Mesenchymal stem cell (in vitro differentiated cells and primary cell): ENCODE results near the gene KLF5.

Experiments used
- DNase-seq: peaks from one replicate; pipeline ENCODE4 v3.0.0-alpha.2; 2013
- H2AFZ ChIP-seq: one replicate; pipeline ENCODE4 v1.6.1; 2013; ENCODE audit warnings: low read depth, mild to moderate bottlenecking, control low read depth, inconsistent platforms, low read length, moderate library complexity
- H2AK5ac ChIP-seq: 2 replicates; pipeline ENCODE4 v1.6.1; 2013; ENCODE audit warnings: low read length, moderate library complexity, mild to moderate bottlenecking, inconsistent platforms; ENCODE audit not compliant: severe bottlenecking
- H2BK120ac ChIP-seq: one replicate; pipeline ENCODE4 v1.6.1; 2013; ENCODE audit warnings: low read depth, mild to moderate bottlenecking, inconsistent platforms, low read length, moderate library complexity
- H2BK12ac ChIP-seq, 2 experiments: one replicate each; pipeline ENCODE4 v1.6.1; 2013; ENCODE audit warnings: inconsistent platforms in 2 of 2, low read length in 2 of 2, mild to moderate bottlenecking in 2 of 2, moderate library complexity in 2 of 2, control low read depth in 1 of 2
- H2BK15ac ChIP-seq: one replicate; pipeline ENCODE4 v1.6.1; 2013; ENCODE audit warnings: mild to moderate bottlenecking, low read depth, inconsistent platforms; ENCODE audit not compliant: poor library complexity, severe bottlenecking
- H2BK5ac ChIP-seq: 2 replicates; pipeline ENCODE4 v1.6.1; 2013; ENCODE audit warnings: low read depth, mild to moderate bottlenecking, low read length, control low read depth, inconsistent platforms; ENCODE audit not compliant: poor library complexity, severe bottlenecking
- H3K14ac ChIP-seq, 2 experiments: one replicate each; pipeline ENCODE4 v1.6.1; 2013; ENCODE audit warnings: inconsistent platforms in 2 of 2, low read length in 2 of 2, control low read depth in 1 of 2, mild to moderate bottlenecking in 1 of 2, moderate library complexity in 1 of 2
- H3K18ac ChIP-seq, 2 experiments: one replicate each; pipeline ENCODE4 v1.6.1; 2013; ENCODE audit warnings: inconsistent platforms in 2 of 2, low read length in 2 of 2, control low read depth in 1 of 2, low read depth in 1 of 2, mild to moderate bottlenecking in 1 of 2
- H3K23ac ChIP-seq, 2 experiments: one replicate each; pipeline ENCODE4 v1.6.1; 2013; ENCODE audit warnings: inconsistent platforms in 2 of 2, low read length in 2 of 2, mild to moderate bottlenecking in 2 of 2, moderate library complexity in 2 of 2, control low read depth in 1 of 2
- H3K27ac ChIP-seq: 2 replicates; pipeline ENCODE4 v1.5.1; 2013; ENCODE audit warnings: mild to moderate bottlenecking, moderate library complexity, low read length, control low read depth, inconsistent platforms; ENCODE audit not compliant: poor library complexity, severe bottlenecking
- H3K27me3 ChIP-seq, 2 experiments: 2 replicates each; pipeline versions ENCODE4 v1.6.1 to v1.7.0; 2013; ENCODE audit warnings: low read length in 2 of 2, mild to moderate bottlenecking in 2 of 2, moderate library complexity in 2 of 2, control low read depth in 1 of 2, inconsistent platforms in 1 of 2; ENCODE audit not compliant: control insufficient read depth in 1 of 2, insufficient read depth in 1 of 2
- H3K36me3 ChIP-seq, 2 experiments: 2 replicates each; pipeline versions ENCODE4 v1.6.1 to v1.7.0; 2013; ENCODE audit warnings: low read length in 2 of 2, control low read depth in 1 of 2, inconsistent platforms in 1 of 2, low read depth in 1 of 2, mild to moderate bottlenecking in 1 of 2; ENCODE audit not compliant: insufficient read depth in 2 of 2, control insufficient read depth in 1 of 2
- H3K4ac ChIP-seq, 2 experiments: one replicate each; pipeline ENCODE4 v1.6.1; 2013; ENCODE audit warnings: inconsistent platforms in 2 of 2, low read length in 2 of 2, mild to moderate bottlenecking in 2 of 2, moderate library complexity in 2 of 2, control low read depth in 1 of 2, low read depth in 1 of 2
- H3K4me1 ChIP-seq: 2 replicates; pipeline ENCODE4 v1.6.1; 2013; ENCODE audit warnings: low read depth, low read length, control low read depth; ENCODE audit not compliant: control insufficient read depth, insufficient read depth
- H3K4me2 ChIP-seq: 2 replicates; pipeline ENCODE4 v1.6.1; 2013; ENCODE audit warnings: low read length, mild to moderate bottlenecking, inconsistent platforms; ENCODE audit not compliant: poor library complexity, severe bottlenecking
- H3K4me3 ChIP-seq, 2 experiments: 2 replicates each; pipeline versions ENCODE4 v1.5.1 to v1.7.0; 2013; ENCODE audit warnings: low read length in 2 of 2, mild to moderate bottlenecking in 2 of 2, control low read depth in 1 of 2, low read depth in 1 of 2; ENCODE audit not compliant: insufficient read depth in 1 of 2
- H3K79me1 ChIP-seq: replicated peaks from 2 replicates; pipeline ENCODE4 v1.6.1; 2013; ENCODE audit warnings: mild to moderate bottlenecking, control low read depth, low read length, inconsistent platforms; ENCODE audit not compliant: poor library complexity, severe bottlenecking
- H3K9ac ChIP-seq: 2 replicates; pipeline ENCODE4 v1.7.0; 2013; ENCODE audit warnings: mild to moderate bottlenecking, low read length, moderate library complexity
- H3K9me3 ChIP-seq: 2 replicates; pipeline ENCODE4 v1.7.0; 2013; ENCODE audit warnings: mild to moderate bottlenecking, low read length; ENCODE audit not compliant: control insufficient read depth
- H4K8ac ChIP-seq: one replicate; pipeline ENCODE4 v1.6.1; 2013; ENCODE audit warnings: inconsistent platforms, mild to moderate bottlenecking, low read length, moderate library complexity
- H4K91ac ChIP-seq: one replicate; pipeline ENCODE4 v1.6.1; 2013; ENCODE audit warnings: mild to moderate bottlenecking, low read length, inconsistent platforms
- WGBS: methylation state at CpG from one replicate; pipeline ENCODE4 v1.1.7; 2013; ENCODE audit warnings: mixed read lengths; 5-methylcytosine and 5-hydroxymethylcytosine counted together

Gene KLF5

DNA sequence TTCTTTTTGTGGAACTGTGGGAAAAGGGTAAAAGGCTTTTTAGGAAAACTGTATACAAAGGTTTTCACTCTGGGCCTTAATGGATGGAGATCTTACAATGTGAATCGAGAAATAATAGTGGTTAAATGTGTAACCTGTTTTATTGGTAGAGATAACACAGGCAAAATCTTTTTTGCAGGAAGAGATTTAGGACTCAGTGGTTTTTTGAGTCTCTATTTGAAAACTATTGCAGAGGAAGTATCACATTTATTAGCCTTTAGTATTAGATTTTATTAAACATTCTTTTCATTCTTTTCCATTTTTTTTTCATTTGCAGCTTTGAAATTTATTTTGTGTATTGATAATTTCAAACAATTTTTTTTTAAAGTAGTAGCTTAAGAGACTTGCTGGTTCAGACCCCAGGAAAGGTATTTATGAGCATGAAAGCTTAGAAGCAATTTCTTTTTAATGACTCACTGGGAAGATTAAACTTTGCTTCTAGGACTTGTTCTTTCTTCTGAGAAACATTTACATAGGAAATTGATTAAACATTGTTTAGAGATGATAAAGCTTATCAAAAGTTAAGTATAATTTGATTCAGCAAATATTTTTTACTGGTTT is 10.5 kb downstream of the KLF5 start:
- no peak overlapping the region for H3K18ac ChIP-seq
- no peak overlapping the region for H2BK5ac ChIP-seq
- H3K23ac ChIP-seq: no peak overlapping the region
- no peak overlapping the region for H2AK5ac ChIP-seq
- peaks cover 1% of the 10 kb centered on the region for H3K4me1 ChIP-seq
- no peak overlapping the region for H3K4ac ChIP-seq
- no peak overlapping the region for H2BK15ac ChIP-seq
- H2BK120ac ChIP-seq: no peak overlapping the region
- H4K91ac ChIP-seq: no peak overlapping the region
- H2BK12ac ChIP-seq: no peak overlapping the region
- H4K8ac ChIP-seq: no peak overlapping the region
- no peak overlapping the region for H3K4me2 ChIP-seq
- H3K27ac ChIP-seq: no peak overlapping the region
- no peak overlapping the region for H2AFZ ChIP-seq
- peaks cover 0 to 2% of the 10 kb centered on the region in 2 experiments for H3K36me3 ChIP-seq
- no peak for DNase-seq
- H3K27me3 ChIP-seq: no peaks in the 10 kb centered on the region
- WGBS: 100% methylated on average over 1 of the region's 1 CpG
- H3K79me1 ChIP-seq: peaks cover 7% of the 10 kb centered on the region
- no peaks in the 10 kb centered on the region for H3K9me3 ChIP-seq
- H3K4me3 ChIP-seq: no peak overlapping the region
- H3K9ac ChIP-seq: no peak overlapping the region
- H3K14ac ChIP-seq: no peak overlapping the region

DNA sequence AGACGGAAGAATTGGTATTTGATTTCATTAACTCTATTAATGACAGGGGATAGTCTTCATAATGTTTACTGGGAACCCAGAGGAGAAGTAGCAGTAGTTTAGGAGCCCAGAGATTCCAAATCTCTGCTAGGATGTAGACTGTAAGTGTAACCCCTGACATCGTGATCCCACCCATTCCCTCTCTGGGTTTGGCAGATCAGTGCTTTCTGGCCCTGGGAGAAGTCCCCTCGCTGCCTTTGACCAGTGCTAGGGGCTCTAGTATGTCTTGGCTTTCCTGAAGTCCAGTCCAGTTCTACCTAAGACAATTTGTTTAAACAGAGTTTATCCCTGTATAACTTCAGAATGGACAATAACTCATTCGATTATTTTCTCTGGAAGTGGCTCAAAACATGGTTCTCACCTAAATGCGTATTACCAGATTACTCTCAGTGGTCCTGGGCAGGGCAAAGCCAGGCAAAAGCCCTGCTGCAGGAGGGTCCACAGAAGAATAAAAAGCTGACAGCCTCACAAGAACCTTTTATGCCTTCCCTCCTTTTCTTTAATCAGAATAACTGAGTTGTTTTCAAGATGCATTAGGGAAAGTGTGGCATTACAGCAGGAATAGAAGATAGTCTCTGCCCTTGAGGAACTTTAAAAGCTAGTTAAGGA is 11.8 kb downstream of the KLF5 start:
- no peak overlapping the region for H4K91ac ChIP-seq
- no peaks in the 10 kb centered on the region for H3K9me3 ChIP-seq
- no peak overlapping the region for H3K18ac ChIP-seq
- H3K23ac ChIP-seq: no peak overlapping the region
- no peak for DNase-seq
- peaks cover 0 to under 1% of the 10 kb centered on the region in 2 experiments for H3K36me3 ChIP-seq
- no peak overlapping the region for H2BK120ac ChIP-seq
- no peak overlapping the region for H3K14ac ChIP-seq
- no peak overlapping the region for H3K27ac ChIP-seq
- no peak overlapping the region for H3K4ac ChIP-seq
- H3K9ac ChIP-seq: no peak overlapping the region
- H3K4me2 ChIP-seq: no peak overlapping the region
- no peak overlapping the region for H2BK5ac ChIP-seq
- H3K4me1 ChIP-seq: peaks cover 1% of the 10 kb centered on the region
- no peak overlapping the region for H2AK5ac ChIP-seq
- H3K27me3 ChIP-seq: no peaks in the 10 kb centered on the region
- H3K4me3 ChIP-seq: no peak overlapping the region
- H2BK15ac ChIP-seq: no peak overlapping the region
- H2BK12ac ChIP-seq: no peak overlapping the region
- no peak overlapping the region for H2AFZ ChIP-seq
- peaks cover 7% of the 10 kb centered on the region for H3K79me1 ChIP-seq
- 94% methylated on average over 5 of the region's 5 CpGs for WGBS
- H4K8ac ChIP-seq: no peak overlapping the region

DNA sequence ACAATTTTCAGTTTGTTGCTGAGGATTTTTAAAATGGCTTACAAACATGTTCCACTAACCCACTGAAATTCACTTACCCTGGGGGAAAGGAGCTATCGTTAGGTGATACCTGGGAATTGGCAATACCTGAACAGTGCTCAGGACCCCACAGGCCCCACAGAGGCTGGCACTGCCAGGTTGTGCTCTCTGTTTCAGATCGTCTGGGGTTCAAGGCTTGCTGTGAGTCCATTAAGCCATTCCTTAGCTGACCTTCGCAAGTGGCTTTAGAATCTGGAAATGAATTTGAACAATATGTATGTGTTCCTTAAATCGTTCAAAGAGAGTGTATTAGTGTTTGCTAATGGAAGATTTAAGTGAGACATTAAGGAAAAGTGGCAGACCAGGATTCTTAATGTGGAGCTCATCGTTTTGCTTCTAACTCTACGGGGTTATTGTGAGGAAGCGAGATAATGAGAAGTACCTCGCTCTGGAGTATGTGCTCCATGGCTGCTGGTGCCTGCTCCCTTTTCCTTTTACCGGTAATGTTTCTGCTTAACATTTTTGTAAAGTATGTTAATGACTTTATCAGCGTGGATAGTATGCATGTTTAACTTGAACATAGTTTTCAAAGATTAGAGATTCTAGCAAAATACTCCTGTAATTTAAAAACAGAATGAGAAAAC is 13.6 kb downstream of the KLF5 start:
- Histone ChIP-seq H2AFZ (peak overlapping the region; percentile 10), H2BK5ac (no peak overlapping the region), H3K79me1 (peaks cover 7% of the 10 kb centered on the region), H3K36me3 (peaks cover 0 to 3% of the 10 kb centered on the region in 2 experiments), H3K27me3 (no peaks in the 10 kb centered on the region), H3K4me1 (peaks cover 1% of the 10 kb centered on the region), H2BK15ac (no peak overlapping the region), H3K18ac (no peak overlapping the region), H3K4me2 (no peak overlapping the region), H2BK12ac (no peak overlapping the region), H3K23ac (no peak overlapping the region), H3K27ac (no peak overlapping the region), H3K4me3 (no peak overlapping the region), H3K9me3 (no peaks in the 10 kb centered on the region), H3K9ac (no peak overlapping the region), H4K8ac (peak overlapping the region; percentile 27), H3K14ac (no peak overlapping the region), H3K4ac (peak overlapping the region in 1 of 2 experiments; percentile 41), H2BK120ac (no peak overlapping the region), H2AK5ac (no peak overlapping the region), H4K91ac (no peak overlapping the region)
- WGBS: 87% methylated on average over 8 of the region's 10 CpGs
- no peak for DNase-seq

DNA sequence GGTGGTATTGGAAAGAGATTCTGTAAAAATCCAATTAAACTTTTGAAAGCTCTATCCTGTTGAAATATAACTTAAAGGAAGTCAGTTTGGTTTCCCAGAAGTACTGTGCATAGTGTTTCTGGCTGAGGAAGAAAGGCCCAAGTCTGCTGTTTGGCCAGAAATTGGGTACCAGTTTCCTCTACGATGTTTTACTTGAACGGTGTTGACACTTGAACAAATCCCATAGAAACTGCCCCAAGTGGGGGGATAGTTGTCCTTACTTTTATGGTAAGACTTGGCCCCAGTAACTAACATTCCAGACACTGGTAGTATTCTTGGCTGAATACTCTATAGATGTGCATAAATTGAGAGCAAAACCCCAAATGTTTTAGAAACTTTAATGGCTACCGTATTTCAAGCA is 14.2 kb downstream of the KLF5 start:
- H3K9me3 ChIP-seq: no peaks in the 10 kb centered on the region
- H3K4me1 ChIP-seq: peaks cover 1% of the 10 kb centered on the region
- no peak overlapping the region for H2AFZ ChIP-seq
- peak overlapping the region in 1 of 2 experiments; percentile 62 for H3K18ac ChIP-seq
- H3K79me1 ChIP-seq: peaks cover 6% of the 10 kb centered on the region
- no peak overlapping the region for H2BK15ac ChIP-seq
- no peak overlapping the region for H3K9ac ChIP-seq
- no peak overlapping the region for H4K91ac ChIP-seq
- no peak overlapping the region for H2AK5ac ChIP-seq
- no peak overlapping the region for H3K4me2 ChIP-seq
- 80% methylated on average over 1 of the region's 3 CpGs for WGBS
- H3K4ac ChIP-seq: no peak overlapping the region
- no peak overlapping the region for H4K8ac ChIP-seq
- H3K27me3 ChIP-seq: no peaks in the 10 kb centered on the region
- no peak for DNase-seq
- H2BK12ac ChIP-seq: no peak overlapping the region
- H3K23ac ChIP-seq: no peak overlapping the region
- no peak overlapping the region for H2BK5ac ChIP-seq
- no peak overlapping the region for H3K27ac ChIP-seq
- no peak overlapping the region for H3K14ac ChIP-seq
- peak overlapping the region; percentile 19 for H2BK120ac ChIP-seq
- H3K4me3 ChIP-seq: no peak overlapping the region
- peaks cover 0 to 3% of the 10 kb centered on the region in 2 experiments for H3K36me3 ChIP-seq
